ENCODE results near the gene PIGN.
"Not testable (repeated sequence)": the region's sequence is repeated elsewhere in the genome, so short reads cannot be mapped to it uniquely, and the experiment has no call there.

Gene PIGN

DNA sequence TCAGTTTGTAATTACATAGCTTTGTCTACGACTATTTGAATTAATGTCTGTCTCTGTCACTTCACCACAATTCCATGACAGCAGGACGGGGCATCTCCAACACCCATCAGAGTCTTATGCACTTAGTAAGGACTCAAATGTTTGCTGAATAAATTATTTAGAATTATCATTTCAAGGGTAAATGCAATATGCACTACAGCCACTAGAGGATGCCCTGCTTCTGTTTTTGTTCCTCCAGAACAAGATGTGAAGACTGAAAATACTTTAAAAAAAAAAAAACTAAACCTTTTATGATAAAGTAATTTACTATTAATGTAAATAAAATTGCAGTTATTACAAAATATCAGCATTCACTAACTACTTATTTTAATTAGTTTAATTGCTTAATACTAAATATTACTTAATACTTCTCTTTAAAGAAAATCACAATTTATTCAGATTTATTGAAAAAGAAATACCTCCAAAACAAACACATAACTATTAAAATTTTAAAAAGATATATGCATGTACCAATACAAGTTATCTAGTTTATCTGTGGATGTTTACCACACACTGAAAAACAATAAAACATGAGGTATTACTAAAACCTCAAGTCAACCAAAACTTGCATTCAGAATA is 3.2 kb downstream of the PIGN start:
- DNase-seq (ENCODE audit: low spot score), result peak; percentile 14
- no peak for FAIRE-seq

DNA sequence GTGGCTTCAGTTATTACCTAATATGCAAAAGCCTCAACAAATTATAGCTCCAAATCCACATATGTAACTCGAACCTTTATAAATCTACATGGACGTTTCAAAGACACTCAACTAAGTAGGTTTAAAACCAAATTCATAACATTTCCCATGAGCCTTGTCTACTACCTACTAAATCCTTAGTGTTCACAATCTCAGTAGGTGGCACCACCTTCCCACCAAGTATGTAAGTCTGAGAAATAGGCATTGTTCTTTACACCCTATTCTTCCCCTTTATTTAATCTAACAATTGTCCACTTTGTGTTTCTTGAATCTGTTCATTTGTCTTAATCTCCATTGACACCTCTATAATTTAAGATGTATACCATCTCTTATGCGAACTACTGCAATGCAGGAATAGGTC is 4.6 kb downstream of the PIGN start:
- no peak for FAIRE-seq

DNA sequence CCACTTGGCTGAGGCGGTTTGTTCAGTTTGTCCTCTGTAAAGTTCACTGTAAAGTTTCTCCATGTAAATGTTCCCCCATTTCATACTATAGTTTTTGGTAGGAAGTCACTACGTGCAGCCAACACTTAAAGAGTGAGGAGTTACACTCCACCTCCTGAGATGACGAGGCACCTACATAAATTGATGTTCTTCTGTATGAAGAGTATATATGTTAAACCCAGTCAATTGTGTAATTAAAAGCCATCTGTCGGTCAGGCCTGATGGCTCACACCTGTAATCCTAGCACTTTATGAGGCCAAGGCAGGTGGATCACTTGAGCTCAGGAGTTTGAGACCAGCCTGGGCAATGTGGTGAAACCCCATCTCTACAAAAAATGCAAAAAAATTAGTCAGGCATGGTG is 7.6 kb downstream of the PIGN start:
- FAIRE-seq (no peak), DNase-seq (ENCODE audit: low spot score) (no peak)

More for the DNA sequence above, 4.6 kb downstream of the PIGN start:
- DNase-seq (ENCODE audit: low spot score), result no peak

DNA sequence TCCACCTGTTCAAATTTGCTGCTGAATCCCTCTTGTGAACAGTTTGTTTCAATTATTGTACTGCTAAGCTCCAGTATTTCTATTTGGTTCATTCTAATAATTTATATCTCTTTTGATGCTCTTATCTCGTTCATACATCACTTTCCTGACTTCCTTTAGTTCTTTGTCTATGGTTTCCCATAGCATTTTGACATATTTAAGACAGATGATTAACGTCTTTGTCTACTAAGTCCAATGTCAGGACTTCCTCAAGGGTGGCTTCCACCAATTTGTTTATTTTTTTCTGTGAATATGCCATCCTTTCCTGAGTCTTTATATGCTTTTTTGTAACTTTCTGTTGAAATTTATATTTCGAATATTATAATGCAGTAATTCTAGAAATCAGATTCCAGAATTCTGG is 9.6 kb downstream of the PIGN start:
- no peak for FAIRE-seq

DNA sequence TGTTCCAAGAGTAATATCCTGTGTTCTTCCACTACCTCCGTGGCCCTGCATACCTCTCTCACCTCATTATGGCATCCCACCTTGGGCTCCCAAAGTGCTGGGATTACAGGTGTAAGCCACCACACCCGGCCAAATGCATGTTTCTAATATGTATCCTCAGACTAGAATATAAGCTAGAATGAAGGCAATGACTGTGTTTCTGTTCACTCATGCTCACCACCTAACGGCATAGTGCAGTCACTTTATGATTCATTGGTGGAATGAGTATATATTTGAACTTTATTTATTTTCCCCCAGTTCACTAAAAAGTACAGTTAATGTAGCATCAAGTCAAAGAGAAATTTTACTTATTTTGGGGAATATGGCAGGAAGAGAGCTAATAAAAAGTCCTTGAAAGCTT is 11.3 kb downstream of the PIGN start:
- FAIRE-seq (no peak), DNase-seq (ENCODE audit: low spot score) (no peak)

More for the DNA sequence above, 9.6 kb downstream of the PIGN start:
- DNase-seq (ENCODE audit: low spot score), result no peak

DNA sequence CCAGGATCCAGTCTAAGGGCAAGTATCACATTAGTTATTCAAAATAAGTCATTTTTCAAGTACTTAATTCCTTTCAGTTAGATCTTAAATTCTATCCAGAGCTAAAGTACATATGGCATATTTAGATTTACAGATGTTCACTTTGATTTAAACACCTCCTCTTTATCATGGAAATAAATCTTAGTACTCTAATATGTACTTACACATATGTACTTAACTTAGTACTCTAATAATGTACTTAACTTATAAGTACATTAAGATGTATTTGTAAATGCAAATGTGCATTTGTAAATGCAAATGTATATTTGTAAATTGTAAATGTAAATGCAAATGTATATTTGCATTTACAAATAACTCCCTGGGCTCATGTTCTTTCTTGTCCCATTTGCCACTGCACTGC is 14.6 kb downstream of the PIGN start:
- FAIRE-seq, result no peak
- DNase-seq (ENCODE audit: low spot score), result no peak

DNA sequence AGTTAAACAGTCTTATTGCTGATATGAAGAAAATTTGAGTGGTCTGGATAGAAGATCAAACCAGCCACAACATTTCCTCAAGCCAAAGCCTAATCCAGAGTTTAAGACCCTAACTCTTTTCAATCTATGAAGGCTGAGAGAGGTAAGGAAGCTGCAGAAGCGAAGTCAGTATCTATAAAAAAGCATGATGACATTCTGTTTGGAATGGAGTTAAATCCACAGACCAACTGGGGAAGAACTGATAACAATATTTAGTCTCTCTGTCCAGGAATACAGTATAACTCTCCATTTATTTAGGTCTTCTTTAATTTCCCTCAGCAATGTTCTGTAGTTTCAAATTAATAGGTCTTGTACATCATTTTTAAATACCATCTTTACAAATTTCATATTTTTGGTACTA is 16.0 kb downstream of the PIGN start:
- FAIRE-seq, result no peak
- no peak for DNase-seq (ENCODE audit: low spot score)

DNA sequence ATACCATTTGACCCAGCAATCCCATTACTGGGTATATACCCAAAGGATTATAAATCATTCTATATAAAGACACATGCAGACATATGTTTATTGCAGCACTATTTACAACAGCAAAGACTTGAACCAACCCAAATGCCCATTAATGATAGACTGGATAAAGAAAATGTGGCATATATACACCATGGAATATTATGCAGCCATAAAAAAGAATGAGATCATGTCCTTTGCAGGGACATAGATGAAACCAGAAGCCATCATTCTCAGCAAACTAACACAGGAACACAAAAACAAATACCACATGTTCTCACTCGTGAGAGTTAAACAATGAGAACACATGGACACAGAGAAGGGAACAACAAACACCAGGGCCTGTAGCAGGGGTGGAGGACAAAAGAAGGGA is 20.3 kb downstream of the PIGN start:
- FAIRE-seq; DNase-seq (ENCODE audit: low spot score): not testable (repeated sequence)

DNA sequence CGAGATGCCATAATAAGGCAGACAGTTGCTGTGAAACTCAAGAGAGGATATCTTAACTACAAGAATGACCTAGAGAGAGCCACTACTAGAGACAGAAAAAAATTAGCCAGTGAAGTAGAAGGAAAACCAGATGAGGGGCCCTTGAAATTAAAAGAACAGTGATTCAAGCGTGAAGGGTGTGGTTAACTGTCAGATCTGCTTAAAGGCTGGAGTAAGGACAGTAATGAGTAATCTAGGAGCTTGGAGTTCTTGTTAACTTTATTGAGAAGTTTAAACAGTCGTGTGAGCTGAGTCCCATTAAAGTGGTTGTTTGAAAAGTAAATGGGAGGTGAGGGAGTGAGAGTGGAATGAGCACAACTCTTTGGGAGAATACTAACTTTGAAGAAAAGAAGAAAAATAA is 21.3 kb downstream of the PIGN start:
- no peak for FAIRE-seq
- DNase-seq (ENCODE audit: low spot score), result no peak

DNA sequence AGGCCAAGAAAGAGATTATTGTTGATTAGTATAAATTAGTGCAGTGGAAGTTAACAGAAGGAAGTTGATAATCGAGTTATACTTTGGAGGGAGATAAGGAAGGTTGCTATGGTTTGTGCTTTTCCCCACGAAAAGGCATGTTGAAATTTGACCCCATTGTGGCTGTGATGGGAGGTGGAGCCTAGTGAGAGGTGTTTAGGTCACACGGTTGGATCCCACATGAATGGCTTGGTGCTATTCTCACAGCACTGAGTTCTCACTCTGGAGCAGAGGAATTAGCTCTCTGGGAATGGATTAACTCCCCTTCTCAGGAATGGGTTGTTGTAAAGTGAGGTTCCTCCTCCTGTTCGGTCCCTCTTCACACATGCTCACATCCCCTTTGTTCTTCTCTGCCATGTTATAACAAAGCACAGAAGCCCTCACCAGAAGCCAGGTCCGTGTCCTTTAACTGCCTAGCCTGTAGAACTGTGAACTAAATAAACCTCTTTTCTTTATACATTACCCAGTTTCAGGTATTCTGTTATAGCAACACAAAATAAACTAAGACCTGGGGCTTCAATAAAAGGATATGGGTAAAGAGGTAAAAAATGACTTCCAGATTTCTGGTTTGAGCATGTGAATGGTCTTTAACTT is 21.9 kb downstream of the PIGN start:
- DNase-seq (ENCODE audit: low spot score) (no peak), FAIRE-seq (no peak)

DNA sequence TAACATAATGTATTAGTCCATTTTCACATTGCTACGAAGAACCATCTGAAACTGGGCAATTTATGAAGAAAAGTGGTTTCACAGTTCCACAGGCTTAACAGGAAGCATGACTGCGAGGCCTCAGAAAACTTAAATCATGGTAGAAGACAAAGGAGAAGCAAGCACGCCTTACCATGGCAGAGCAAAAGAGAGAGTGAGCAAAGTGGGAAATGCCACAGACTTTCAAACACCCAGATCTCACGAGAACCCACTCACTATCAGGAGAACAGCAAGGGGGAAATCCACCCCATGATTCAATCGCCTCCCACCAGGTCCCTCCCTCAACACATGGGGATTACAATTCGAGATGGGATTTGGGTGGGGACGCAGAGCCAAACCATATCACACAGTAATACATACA is 22.5 kb downstream of the PIGN start:
- DNase-seq (ENCODE audit: low spot score), result no peak
- no peak for FAIRE-seq

DNA sequence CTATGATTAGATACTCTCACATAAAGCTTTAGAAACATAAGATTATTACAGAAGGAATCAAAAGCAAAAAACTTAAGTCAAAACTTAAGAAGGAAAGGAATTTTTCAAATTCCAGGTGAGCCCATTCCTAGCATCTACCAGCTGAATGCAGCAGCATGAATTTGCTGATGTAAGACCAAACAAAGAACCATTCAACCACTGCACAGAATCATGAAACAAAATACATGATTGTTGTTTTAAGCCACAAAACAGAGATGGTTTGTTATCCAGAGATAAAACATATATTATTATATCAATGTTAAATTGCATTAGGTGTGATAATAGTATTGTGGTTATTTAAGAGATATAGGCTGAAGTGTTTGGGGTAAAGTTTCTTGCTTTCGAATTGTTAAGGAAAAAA is 29.0 kb downstream of the PIGN start:
- FAIRE-seq (no peak), DNase-seq (ENCODE audit: low spot score) (no peak)

DNA sequence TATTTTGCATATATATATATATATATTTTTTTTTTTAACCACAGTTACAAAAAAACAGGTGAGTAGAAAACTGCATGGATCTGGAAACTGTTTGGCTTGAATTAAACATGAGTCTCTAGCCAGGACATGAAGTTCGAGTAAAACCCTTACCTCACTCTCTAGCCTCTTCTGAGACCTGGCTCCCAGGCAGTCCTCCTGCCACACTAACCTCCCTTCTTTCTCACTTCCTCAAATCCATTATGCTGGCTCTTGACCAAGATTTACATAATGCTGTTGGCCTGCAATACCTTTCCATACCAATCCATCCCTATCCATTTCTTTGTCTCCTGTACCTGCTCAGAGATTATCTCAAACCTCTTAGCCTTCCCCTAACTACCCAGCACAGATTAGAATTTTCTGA is 34.0 kb downstream of the PIGN start:
- no peak for DNase-seq (ENCODE audit: low spot score)
- no peak for FAIRE-seq

DNA sequence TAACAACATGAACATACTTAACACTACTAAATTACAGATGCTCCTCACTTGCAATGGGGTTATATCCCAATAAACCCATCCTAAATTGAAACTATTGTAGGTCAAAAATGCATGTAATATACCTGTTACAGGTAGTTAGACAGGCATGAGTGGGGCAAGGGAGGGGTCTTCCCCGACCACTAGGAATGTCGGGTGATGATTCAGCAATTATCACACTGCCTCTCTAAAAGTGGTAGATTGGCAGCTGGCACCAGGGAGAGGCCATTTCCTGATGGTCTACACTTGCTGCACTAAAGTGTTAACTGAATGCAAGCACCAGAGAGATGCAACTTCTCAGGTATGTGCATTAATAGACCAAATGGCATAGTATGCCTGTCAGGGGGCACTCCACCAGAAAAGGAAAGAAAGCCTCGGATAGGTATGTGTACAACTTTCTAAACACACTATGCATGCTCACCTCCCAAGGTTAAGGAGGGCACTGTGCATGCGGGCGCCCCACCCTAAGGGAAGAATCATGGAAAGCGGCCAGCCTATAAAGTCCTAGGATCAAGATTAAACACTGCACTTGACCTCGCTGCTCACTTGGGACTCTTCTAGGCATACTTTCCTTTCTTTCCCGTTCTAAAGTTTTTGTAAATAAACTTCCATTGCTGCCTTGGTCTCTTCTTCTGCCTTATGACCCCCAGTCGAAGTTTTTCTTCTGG is 35.6 kb downstream of the PIGN start:
- DNase-seq (ENCODE audit: low spot score), result no peak
- FAIRE-seq, result no peak

DNA sequence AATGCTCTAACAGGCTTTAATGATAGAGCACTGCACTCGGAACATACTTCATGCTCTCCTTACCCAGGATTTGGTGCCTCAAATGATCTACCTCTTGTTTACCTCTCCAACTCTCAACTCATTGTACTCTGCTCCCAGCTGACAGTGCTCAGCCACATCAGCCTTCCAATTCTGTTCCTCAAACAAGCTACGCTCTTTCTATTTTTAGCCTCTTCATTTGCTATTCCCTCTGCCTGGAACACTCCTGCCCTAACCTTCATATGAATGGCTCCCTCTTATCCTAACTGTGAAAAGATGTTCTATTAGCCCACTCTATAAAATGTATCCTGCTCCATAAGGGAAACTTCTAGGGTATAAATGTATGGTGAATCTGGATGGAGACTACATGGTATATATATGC is 42.5 kb downstream of the PIGN start:
- FAIRE-seq, result no peak
- no peak for DNase-seq (ENCODE audit: low spot score)

DNA sequence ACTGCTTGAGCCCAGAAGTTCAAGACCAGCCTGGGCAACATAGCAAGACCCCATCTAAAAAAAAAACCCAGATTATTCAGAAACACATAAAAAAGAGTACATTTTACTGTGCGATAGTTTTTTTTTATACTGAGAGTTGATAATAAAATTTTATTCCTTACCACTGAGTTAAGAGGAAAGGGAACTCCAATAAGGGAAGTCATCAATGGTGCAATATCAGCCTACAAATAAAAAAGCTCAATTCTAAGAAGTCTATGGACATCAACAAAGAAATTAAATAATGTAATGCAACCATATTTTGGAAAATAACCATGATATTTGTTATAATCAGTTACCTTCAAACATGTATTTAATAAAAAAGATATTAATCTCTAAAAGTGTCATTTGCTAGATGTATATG is 46.6 kb downstream of the PIGN start:
- FAIRE-seq (no peak), DNase-seq (ENCODE audit: low spot score) (no peak)

DNA sequence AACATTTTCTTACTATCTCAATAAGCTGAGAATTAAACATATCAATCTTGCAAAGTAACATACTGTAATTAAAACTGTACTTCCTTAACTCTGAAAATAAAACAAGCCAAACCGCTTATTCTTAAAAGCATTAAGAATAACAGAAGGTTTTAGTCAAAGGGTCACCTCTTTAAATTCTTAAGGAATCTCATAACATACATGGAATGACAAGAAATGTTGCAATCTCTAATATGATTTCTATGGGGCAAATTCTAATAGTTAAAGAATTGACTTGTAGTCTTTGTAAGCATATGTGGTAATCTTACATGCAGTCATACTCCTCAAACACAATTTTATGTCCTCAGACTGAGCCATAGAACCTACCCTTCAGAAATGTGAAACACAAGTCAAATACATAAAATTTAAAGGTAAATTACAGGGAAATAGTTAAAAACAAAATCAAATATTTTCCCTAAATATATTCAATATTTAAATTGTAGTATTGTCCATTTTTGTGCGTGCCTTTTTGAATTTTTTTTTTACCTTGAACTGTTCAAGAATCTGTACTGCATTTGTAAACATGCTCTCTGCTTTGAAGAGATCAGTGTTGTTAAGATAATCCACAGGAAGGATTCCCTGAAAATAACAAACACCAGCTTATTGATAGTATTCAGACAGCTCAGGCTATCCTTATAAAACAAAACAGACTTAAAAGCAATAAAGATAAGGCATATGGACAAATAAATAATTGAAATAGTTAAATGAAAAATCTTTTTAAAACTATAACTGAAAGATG is 48.2 kb downstream of the PIGN start:
- FAIRE-seq, result no peak
- no peak for DNase-seq (ENCODE audit: low spot score)

DNA sequence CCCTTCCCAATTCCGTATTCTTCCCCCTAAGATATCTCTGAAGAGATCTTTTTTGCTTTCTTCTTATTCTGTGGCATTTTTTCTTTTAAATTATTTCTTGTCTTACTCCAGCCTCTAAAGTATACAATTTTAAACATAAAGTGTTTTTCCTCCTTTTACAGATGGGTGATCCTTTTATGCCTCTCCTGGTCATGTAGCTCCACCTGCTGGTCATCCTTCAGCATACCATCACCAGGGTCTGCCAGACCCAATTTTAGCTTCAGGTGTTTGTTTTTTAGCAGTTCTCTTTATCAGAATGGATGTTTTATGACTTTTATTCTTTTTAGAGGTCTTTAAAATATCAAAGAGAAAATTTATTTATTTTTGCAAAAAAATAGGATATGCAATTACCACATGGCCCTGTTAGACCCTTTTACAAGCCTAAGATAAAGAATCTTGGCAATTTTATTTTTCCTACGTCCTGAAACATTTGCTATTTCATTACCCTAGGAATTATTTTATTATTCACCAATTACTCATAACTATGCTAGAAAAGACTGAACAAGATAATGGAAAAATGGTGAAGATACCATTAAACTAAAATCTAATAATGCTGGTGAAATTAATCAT is 55.5 kb downstream of the PIGN start:
- no peak for FAIRE-seq
- peak; percentile 31 for DNase-seq (ENCODE audit: low spot score)

DNA sequence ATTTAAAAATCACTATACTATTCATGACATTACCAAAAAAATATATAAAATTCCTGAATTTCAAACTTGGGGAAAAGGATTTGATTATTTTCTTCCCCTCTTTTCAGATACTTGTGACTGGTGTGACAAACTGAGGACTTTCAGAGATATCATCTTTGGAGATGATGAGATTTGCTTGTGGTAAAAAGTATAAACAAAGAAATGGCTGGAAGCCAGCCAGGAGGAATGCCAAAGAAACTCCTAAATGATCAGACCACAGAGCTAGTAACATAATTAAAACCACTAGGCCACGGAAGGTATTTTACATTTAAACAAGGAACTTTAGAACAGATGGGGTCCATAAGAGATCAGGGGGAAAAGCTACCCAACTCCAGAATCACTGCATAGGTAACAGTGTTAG is 58.7 kb downstream of the PIGN start:
- FAIRE-seq, result no peak
- DNase-seq (ENCODE audit: low spot score), result peak; percentile 2

DNA sequence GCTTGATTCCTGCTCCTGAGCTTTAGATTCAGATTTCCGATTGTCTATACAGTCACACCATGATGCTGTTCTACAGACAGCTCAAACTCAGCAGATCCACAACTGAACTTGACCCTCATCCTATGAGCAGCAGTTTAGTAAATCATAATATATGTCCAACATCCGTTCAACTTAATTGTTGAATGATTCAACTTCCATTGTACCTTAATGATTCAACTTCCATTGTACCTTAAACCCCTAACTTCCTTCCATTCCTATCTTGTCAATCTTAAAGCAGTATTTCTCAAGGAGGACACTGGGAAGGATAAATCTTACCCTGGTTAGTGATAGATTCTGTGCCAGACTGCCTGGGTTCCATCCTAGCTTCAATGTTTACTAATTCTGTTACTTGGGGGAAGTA is 60.1 kb downstream of the PIGN start:
- DNase-seq (ENCODE audit: low spot score), result no peak
- FAIRE-seq, result no peak

DNA sequence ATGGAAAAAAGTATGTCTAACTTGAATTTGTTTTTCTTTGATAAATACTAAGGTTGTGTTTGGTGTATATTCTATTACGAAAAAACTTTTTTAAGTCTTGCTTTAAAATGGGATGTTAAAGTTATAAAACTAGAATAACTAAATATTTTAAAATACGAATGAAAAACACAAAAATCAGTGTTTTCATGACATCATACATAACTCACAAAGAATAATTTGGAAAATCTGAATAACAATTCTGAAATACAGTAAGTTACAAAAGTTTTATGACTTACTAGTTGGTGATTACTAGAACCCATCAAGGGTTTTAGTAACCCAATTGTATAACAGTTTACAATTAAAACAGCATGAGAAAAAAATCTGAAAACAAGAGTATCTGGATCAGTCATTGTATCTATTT is 61.2 kb downstream of the PIGN start:
- FAIRE-seq, result no peak
- no peak for DNase-seq (ENCODE audit: low spot score)

DNA sequence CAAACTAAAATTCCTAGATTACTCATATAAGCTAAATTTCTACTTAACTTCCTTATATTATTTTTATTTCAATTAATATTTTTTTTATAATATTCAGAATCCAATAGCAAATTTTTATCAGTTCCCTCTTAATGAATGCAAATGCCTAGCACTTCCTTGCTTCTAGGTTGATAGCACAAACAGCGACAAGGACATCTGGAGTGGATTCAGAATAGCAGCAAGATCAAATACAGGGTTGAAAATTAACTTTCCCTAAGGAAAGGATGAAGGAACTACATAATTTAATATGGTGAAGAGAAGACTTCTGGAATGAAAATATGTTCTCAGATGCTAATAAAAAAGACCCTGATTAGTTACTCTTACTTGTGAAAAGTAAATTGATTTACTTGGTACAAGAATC is 64.5 kb downstream of the PIGN start:
- FAIRE-seq (no peak), DNase-seq (ENCODE audit: low spot score) (no peak)
